ENCODE measurements around the gene KCNN2.
"Not testable (repeated sequence)": the region's sequence is repeated elsewhere in the genome, so short reads cannot be mapped to it uniquely, and the experiment has no call there.

The KCNN2 gene

DNA sequence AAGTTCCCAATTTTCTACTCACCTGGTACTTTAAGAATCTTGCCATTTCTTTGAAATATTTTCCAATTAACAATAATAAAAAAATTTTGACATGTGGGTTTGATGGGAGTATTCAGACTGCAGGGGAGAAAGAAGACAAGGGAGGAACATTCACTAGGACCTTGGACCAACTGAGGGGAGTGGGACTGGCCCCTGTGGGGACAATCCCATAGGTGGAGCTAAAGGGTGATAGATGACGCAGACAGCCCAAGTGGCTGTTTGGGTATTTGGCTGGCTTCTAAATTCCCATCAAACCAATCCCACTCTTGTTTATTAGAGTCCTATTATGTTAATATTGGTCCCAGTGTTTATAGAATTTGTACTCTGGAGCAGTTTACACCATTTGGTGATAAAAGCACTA lies 65.3 kb downstream of the KCNN2 start:
- DNase-seq: no peak

GRCh38 chr5:114430532-114430931 lies 68.7 kb downstream of the KCNN2 start:
- no peak for DNase-seq

- DNase-seq: not testable (repeated sequence)
Observed at GRCh38 chr5:114432684-114433083, 70.8 kb downstream of the KCNN2 start.

DNA sequence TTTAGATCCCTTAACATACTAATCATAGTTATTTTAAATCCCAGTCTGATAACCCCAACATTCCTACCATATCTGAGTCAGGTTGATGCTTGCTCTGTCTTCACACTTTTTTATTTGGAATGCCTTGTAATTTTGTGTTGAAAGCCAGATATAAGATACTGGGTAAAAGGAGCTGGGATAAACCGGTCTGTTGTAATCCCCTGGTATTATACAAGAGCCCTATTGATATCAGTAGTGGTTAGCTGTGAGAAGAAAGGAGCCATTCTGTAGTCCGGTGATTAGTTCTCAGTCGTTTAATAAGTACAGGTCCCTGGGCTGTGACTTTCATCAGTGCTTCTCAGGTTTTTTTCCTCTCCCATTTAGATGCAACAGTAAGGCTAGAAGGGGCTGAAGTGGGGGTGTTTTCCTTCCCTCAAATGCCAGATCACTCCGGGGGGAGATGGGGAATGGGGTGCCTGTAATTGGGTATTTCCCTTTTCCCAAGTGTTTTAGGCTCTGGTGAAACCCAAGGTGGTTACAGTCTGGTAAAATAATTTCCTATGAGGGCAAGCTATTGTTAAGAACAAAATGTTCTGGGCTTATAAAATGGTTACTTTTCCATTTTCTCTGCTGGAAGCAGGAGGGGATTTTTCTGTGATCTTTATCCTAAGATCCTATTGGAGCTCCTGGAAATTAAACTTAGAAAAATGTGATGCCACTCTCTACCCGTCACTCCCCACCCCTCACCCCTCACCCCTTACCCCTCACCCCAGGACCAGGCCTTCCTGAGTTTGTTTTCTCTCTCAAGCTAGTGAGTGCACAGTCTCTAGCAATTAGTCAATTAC lies 72.7 kb downstream of the KCNN2 start:
- no peak for DNase-seq

GRCh38 chr5:114435220-114435481 lies 73.3 kb downstream of the KCNN2 start:
- DNase-seq: no peak

DNA sequence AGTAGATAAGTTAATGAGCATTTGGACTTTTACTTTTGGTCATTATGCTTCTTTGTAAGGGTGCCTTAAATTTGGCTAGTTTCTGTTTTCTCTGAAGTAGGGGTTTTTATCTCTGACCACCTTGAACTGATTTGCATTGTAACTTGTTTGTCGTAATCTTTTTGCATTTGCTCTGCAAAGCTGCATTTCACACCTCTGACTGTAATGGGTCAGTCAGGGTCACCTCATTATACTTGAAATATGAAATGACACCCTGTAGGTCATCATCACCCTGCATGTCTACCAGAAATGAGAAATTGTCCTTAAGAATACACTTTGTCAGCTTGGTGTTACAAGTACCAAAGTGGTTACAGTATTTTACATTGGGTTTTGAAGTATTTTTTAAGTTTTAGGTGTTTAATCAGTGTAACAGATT lies 74.0 kb downstream of the KCNN2 start:
- no peak for DNase-seq

DNA sequence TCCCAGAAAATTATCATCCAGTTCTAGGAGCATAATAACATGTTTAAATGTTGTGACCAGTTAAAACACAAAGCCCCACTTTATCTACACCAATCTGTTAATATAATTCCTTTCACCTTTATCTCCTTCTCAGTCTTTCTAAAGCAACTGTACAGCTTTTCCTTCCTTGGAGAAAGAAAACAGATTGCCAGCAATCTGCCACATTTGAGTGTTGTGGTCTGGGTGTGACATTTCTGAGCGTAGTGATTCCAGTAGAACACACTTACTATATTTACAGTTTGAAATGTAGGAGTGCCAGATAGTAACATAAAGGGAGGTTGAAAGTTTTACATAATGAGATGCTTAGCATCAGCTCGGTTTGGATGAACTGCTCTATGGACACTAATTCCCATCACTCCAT lies 76.1 kb downstream of the KCNN2 start:
- no peak for DNase-seq

- DNase-seq: no peak
Observed at GRCh38 chr5:114438471-114438870, 76.6 kb downstream of the KCNN2 start.

DNA sequence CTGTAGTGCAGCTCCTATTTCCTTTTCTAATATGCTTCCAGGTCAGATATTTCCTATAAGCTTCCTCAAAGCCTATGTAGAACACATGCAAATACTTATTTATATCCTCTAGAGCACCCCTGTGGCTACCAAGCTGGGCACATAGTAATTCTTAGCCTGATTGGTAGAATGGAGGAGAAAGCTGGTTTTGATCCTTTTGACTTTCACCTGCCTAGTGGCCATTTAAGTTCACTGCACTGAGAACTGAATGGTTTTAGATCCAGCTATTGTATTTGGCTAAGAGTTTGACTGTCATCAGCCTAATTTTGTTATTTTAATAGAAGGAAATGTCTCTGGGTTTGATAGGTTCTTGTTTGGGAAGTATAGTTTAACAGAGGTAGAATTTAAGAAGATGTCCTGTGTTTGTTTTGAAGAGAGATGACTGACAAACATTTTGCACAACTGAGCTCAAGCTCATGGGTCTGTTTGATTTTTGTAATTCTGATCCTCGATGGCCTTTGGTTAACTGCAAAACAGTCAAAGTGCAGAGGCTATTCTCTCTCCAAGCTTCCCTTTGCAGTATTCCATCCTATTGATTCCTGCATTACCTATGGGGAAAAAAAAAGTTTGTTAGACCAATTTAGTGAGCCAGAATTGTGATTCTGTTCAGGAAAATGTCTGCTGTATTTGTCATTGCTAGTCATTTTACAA lies 85.4 kb downstream of the KCNN2 start:
- no peak for DNase-seq

GRCh38 chr5:114448481-114448880 lies 86.6 kb downstream of the KCNN2 start:
- DNase-seq: no peak

- DNase-seq: peak; percentile 9
Observed at GRCh38 chr5:114449860-114450421, 88.1 kb downstream of the KCNN2 start.

- DNase-seq: no peak
Observed at GRCh38 chr5:114450437-114450836, 88.6 kb downstream of the KCNN2 start.

DNA sequence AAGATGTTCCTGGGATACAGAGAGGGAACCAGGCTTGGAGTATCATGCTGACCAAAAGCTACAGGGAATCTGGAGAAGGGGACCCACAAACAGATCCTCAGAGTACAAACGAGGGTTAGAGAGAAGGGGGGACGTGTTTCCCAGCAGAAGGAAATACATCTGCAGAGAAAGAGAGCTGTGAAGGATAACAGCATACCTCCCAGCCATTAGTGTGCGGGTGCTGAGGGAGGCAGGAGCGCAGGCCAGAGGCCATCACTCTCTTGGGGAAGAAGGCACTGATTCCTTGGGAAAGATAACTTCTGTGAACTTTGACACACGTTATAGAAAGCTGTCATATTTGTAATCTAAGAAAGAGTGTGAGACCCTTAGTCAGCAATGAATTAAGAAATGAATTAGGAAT lies 96.9 kb downstream of the KCNN2 start:
- no peak for DNase-seq

DNA sequence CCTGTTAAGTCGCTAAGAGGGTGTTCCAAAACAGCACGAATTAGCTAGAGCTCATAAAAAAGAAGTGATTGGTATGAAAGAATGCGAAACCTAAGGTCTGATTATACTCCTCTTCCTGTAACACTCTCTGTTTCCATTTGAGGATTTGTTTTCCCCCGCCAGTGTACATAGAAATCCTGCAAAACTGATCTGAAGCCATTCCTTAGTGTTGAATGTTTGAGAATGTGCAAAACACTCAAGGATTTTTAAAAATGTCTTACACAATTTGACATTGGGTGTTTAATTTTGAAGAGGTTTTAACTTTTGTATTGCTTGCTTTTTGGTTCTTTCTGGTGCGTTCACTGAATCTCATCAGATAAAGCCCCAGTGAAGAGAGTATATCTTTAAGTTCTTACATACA lies 105.3 kb downstream of the KCNN2 start:
- DNase-seq: no peak

GRCh38 chr5:114467729-114468128 lies 105.9 kb downstream of the KCNN2 start:
- DNase-seq: no peak

GRCh38 chr5:114469372-114469771 lies 107.5 kb downstream of the KCNN2 start:
- no peak for DNase-seq

- no peak for DNase-seq
Observed at GRCh38 chr5:114471529-114471928, 109.7 kb downstream of the KCNN2 start.

- no peak for DNase-seq
Observed at GRCh38 chr5:114473541-114473940, 111.7 kb downstream of the KCNN2 start.

- DNase-seq: no peak
Observed at GRCh38 chr5:114477816-114478334, 116.0 kb downstream of the KCNN2 start.

DNA sequence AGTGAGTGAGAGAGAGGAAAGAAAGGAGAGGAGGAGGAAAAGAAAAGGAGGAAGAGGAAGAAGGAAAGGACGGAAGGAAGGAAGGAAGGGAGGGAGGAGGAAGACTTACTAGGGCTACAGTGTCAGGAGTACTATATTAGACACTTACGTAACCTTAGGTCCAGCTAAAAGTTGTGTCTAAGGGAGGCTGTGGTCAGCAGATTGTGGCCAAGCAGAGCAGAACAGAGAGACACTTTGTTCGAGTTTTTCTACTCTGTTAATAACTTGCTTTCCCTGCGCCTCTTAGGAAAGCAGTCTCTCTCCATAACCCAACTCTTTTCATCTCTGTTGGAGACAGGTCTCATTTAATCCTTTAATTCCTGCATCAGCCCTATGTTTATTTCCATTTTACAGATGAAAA lies 138.9 kb downstream of the KCNN2 start:
- no peak for DNase-seq

- DNase-seq: no peak
Observed at GRCh38 chr5:114504560-114504959, 142.7 kb downstream of the KCNN2 start.

GRCh38 chr5:114524221-114524620 lies 162.4 kb downstream of the KCNN2 start:
- DNase-seq: no peak

DNA sequence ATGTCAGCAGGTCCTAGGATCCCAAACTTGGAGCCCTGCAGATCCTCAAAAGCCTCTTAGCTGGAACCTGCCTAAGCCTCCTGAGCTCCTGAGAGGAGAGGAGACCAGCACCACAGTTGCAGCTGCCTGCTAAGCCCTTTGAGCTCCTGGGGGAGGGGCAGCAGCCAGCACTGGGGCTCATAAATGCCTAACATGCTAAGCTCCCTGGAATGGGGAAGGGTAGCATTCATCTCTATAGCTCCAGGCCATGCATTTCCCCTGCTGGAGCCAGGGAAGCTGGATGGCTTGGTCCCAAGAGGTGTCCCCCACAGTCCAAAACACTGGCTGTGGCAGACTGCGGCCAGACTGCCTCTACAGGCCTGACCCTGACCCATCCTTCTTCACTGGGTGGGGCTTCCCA lies 182.7 kb downstream of the KCNN2 start:
- DNase-seq: no peak

Measured in GDM1 (cell line).